ENCODE results near the gene STAB2.

Gene STAB2

GRCh38 chr12:103805655-103806360, 218.7 kb downstream of the STAB2 start:
- no peak for TF ChIP-seq EZH2phosphoT487 (IDR thresholded peaks at IDR 0.05; ENCODE audit: borderline replicate concordance, low read length)
- TF ChIP-seq CTCF (IDR thresholded peaks at IDR 0.05; ENCODE audit: low read depth, low read length, poor library complexity, severe bottlenecking), result no peak
- no peak overlapping the region for H3K27ac ChIP-seq (ENCODE audit: low read depth, low read length)
- H3K27me3 ChIP-seq (ENCODE audit: control insufficient read depth, low read length), result no peaks in the 10 kb centered on the region

DNA sequence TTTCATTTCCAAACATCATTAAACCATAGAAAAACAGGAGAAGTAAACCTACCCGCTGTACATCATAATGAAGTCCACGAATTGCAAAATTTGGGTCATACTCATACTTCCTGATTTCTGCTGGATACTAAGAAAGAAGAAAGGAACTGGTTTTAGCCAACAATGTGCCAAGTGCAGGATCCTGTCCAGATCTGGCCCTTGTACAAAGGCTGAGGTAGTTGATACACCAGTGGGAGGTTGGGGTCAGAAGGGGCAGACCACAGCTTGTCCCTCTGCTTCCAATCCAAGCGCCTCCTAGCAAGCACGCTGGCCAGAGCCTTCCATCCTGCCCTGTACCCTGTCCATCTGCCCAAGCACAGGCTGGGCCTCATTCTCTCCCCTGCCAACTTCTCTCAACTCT, 219.7 kb downstream of the STAB2 start:
- Histone ChIP-seq H3F3A (ENCODE audit: control insufficient read depth, insufficient read depth) (no peaks in the 10 kb centered on the region), H3K4me3 (ENCODE audit: low read length) (no peak overlapping the region), H3K36me3 (ENCODE audit: control insufficient read depth, low read length) (no peaks in the 10 kb centered on the region), H3K4me1 (ENCODE audit: control insufficient read depth, low read length) (no peaks in the 10 kb centered on the region), H3K9me3 (ENCODE audit: control insufficient read depth, insufficient read depth, low read length) (no peaks in the 10 kb centered on the region), H3K27ac (ENCODE audit: low read depth, low read length) (no peak overlapping the region), H3K79me2 (ENCODE audit: control insufficient read depth, low read length) (no peaks in the 10 kb centered on the region), H3K4me2 (ENCODE audit: low read length) (no peak overlapping the region), H3K27me3 (ENCODE audit: control insufficient read depth, low read length) (no peaks in the 10 kb centered on the region), H3K9me2 (replicated peaks; ENCODE audit: control insufficient read depth, low read length) (no peaks in the 10 kb centered on the region), H4K20me1 (ENCODE audit: control insufficient read depth, insufficient read depth, low read depth, low read length) (no peaks in the 10 kb centered on the region)
- TF ChIP-seq EZH2phosphoT487 (IDR thresholded peaks at IDR 0.05; ENCODE audit: borderline replicate concordance, low read length) (no peak), CTCF (IDR thresholded peaks at IDR 0.05; ENCODE audit: low read depth, low read length, poor library complexity, severe bottlenecking) (no peak)

More at GRCh38 chr12:103805655-103806360, 218.7 kb downstream of the STAB2 start:
- H3K79me2 ChIP-seq (ENCODE audit: control insufficient read depth, low read length), result no peaks in the 10 kb centered on the region
- no peaks in the 10 kb centered on the region for H3K9me3 ChIP-seq (ENCODE audit: control insufficient read depth, insufficient read depth, low read length)
- no peaks in the 10 kb centered on the region for H3F3A ChIP-seq (ENCODE audit: control insufficient read depth, insufficient read depth)
- no peak overlapping the region for H3K4me2 ChIP-seq (ENCODE audit: low read length)
- H3K4me3 ChIP-seq (ENCODE audit: low read length), result no peak overlapping the region
- no peaks in the 10 kb centered on the region for H3K9me2 ChIP-seq (replicated peaks; ENCODE audit: control insufficient read depth, low read length)
- H4K20me1 ChIP-seq (ENCODE audit: control insufficient read depth, insufficient read depth, low read depth, low read length), result no peaks in the 10 kb centered on the region
- H3K36me3 ChIP-seq (ENCODE audit: control insufficient read depth, low read length), result no peaks in the 10 kb centered on the region
- H3K4me1 ChIP-seq (ENCODE audit: control insufficient read depth, low read length), result no peaks in the 10 kb centered on the region

- Histone ChIP-seq H4K20me1 (ENCODE audit: control insufficient read depth, insufficient read depth, low read depth, low read length) (no peaks in the 10 kb centered on the region), H3K4me3 (ENCODE audit: low read length) (no peak overlapping the region), H3K36me3 (ENCODE audit: control insufficient read depth, low read length) (no peaks in the 10 kb centered on the region), H3K27me3 (ENCODE audit: control insufficient read depth, low read length) (no peaks in the 10 kb centered on the region), H3K79me2 (ENCODE audit: control insufficient read depth, low read length) (no peaks in the 10 kb centered on the region), H3K27ac (ENCODE audit: low read depth, low read length) (no peak overlapping the region), H3K4me1 (ENCODE audit: control insufficient read depth, low read length) (no peaks in the 10 kb centered on the region), H3K9me2 (replicated peaks; ENCODE audit: control insufficient read depth, low read length) (no peaks in the 10 kb centered on the region), H3K9me3 (ENCODE audit: control insufficient read depth, insufficient read depth, low read length) (no peaks in the 10 kb centered on the region), H3F3A (ENCODE audit: control insufficient read depth, insufficient read depth) (no peaks in the 10 kb centered on the region), H3K4me2 (ENCODE audit: low read length) (no peak overlapping the region)
- TF ChIP-seq EZH2phosphoT487 (IDR thresholded peaks at IDR 0.05; ENCODE audit: borderline replicate concordance, low read length) (no peak), CTCF (IDR thresholded peaks at IDR 0.05; ENCODE audit: low read depth, low read length, poor library complexity, severe bottlenecking) (no peak)
Measured at GRCh38 chr12:103807561-103808238, 220.6 kb downstream of the STAB2 start.

Data from DOHH2 (cell line).